ENCODE measurements around the gene MED31.
"Not testable (repeated sequence)": the region's sequence is repeated elsewhere in the genome, so short reads cannot be mapped to it uniquely, and the experiment has no call there.

MED31 gene

GRCh38 chr17:6596081-6596480 lies 55.3 kb downstream of the MED31 start:
- no peak overlapping the region for H3K4me3 ChIP-seq (ENCODE audit: control insufficient read depth in 1 of 7, extremely low read depth in 1 of 7, insufficient read depth in 4 of 7, low read depth in 2 of 7, low read length in 6 of 7)
- no peaks in the 10 kb centered on the region for H3K27me3 ChIP-seq (replicated peaks in 2 of 5; ENCODE audit: control insufficient read depth in 4 of 5, insufficient read depth in 5 of 5, low read length in 4 of 5)
- H3K4me1 ChIP-seq (ENCODE audit: control extremely low read depth in 1 of 4, control insufficient read depth in 4 of 4, insufficient read depth in 4 of 4, low read length in 3 of 4) = peaks cover 15 to 30% (median 24%) of the 10 kb centered on the region in 4 experiments
- no peak for DNase-seq
- H3K36me3 ChIP-seq (ENCODE audit: control insufficient read depth in 4 of 4, insufficient read depth in 4 of 4, low read length in 3 of 4) = peaks cover 18 to 62% (median 38%) of the 10 kb centered on the region in 4 experiments
- no peak overlapping the region for H3K27ac ChIP-seq (ENCODE audit: insufficient read depth in 1 of 2, low read depth in 1 of 2, low read length in 2 of 2, poor library complexity in 1 of 2, severe bottlenecking in 2 of 2)
- 94% methylated on average over 7 of the region's 7 CpGs for WGBS (ENCODE audit: insufficient coverage)
- H3K9me3 ChIP-seq (ENCODE audit: control extremely low read depth in 1 of 5, control insufficient read depth in 4 of 5, insufficient read depth in 2 of 5, low read depth in 1 of 5, low read length in 4 of 5) = no peaks in the 10 kb centered on the region
- ChIA-PET CTCF (no interaction called here), POLR2A (no interaction called here)

- H3K4me1 ChIP-seq (ENCODE audit: control extremely low read depth in 1 of 4, control insufficient read depth in 4 of 4, insufficient read depth in 4 of 4, low read length in 3 of 4); H3K9me3 ChIP-seq (ENCODE audit: control extremely low read depth in 1 of 5, control insufficient read depth in 4 of 5, insufficient read depth in 2 of 5, low read depth in 1 of 5, low read length in 4 of 5); H3K27ac ChIP-seq (ENCODE audit: insufficient read depth in 1 of 2, low read depth in 1 of 2, low read length in 2 of 2, poor library complexity in 1 of 2, severe bottlenecking in 2 of 2); CTCF ChIA-PET; H3K27me3 ChIP-seq (replicated peaks in 2 of 5; ENCODE audit: control insufficient read depth in 4 of 5, insufficient read depth in 5 of 5, low read length in 4 of 5); POLR2A ChIA-PET; DNase-seq; H3K4me3 ChIP-seq (ENCODE audit: control insufficient read depth in 1 of 7, extremely low read depth in 1 of 7, insufficient read depth in 4 of 7, low read depth in 2 of 7, low read length in 6 of 7): not testable (repeated sequence)
- H3K36me3 ChIP-seq (ENCODE audit: control insufficient read depth in 4 of 4, insufficient read depth in 4 of 4, low read length in 3 of 4) = peaks cover 26 to 79% (median 50%) of the 10 kb centered on the region in 4 experiments
- 99% methylated on average over 14 of the region's 14 CpGs for WGBS (ENCODE audit: insufficient coverage)
Observed at GRCh38 chr17:6593371-6593770, 58.0 kb downstream of the MED31 start.
